Heart left ventricle (tissue), 13 donors: ENCODE data around the gene AP4M1.
A peak's percentile ranks its signal among the peaks of the same experiment; 100 is the strongest.

Source experiments
- CTCF ChIP-seq, 12 donors: fragments of 200-600 bp; sonication (generic) in 4 of 12; IDR thresholded peaks; one replicate each; pipeline versions ENCODE4 v1.5.0 to v1.8.0; 2018 to 2022; ENCODE audit warnings: antibody characterized with exemption in 12 of 12, mild to moderate bottlenecking in 5 of 12
- POLR2A ChIP-seq, 2 donors: fragments of 450-650 bp; IDR thresholded peaks; one replicate each; pipeline ENCODE4 v1.6.1; 2017; ENCODE audit warnings: antibody characterized with exemption in 2 of 2, mild to moderate bottlenecking in 2 of 2, moderate library complexity in 2 of 2
- donor health status: ischemic (EF 13 %, LVEDD 7.1; RV severe dilation, severe dysfunction).
- donor health status: DM: no; HTN: yes; CAD: no.
- donor health status: DM: no; HTN: no; CAD: no.
- donor health status: ischemic (EF 25% LVEDD 6.9; RV normal size, moderate dysfunction).
- donor health status: ischemic (EF 25% LVEDD 5.7; RV mildly dilated, moderate dysfunction).
- donor health status: ischemic (EF 35%, LVEDD 5.7; RV mildly dilated, moderate dysfunction).
- donor health status: nonischemic (EF 11% LVEDD 7.7; RV severe dilation, severe dysfunction).
- donor health status: DM: yes; HTN: yes; CAD: no.
- donor health status: PGD.
- donor health status: ischemic (EF 29% LVEDD 5.4; RV normal size, mild dysfunction).
- donor health status: nonischemic (EF 23%, LVEDD 6.1; RV moderate dilation, normal function).

- TF ChIP-seq CTCF (IDR thresholded peaks at IDR 0.05) (peak; percentile 55 to 83 (median 75)), POLR2A (IDR thresholded peaks at IDR 0.05) (no peak)
Measured at GRCh38 chr7:100132697-100133151, 31.3 kb downstream of the AP4M1 start.
